ENCODE data around the gene FARP1. TPM values are rescaled to one million over a fixed set of nuclear protein-coding genes. Genes with fewer than 3 reads are reported as not detected.
A peak's percentile ranks its signal among the peaks of the same experiment; 100 is the strongest.

Gene FARP1
- total and polyA plus RNA-seq, 2 of the 13 experiments (the other 11 are each of a cell fraction or from before 2014, with no cell fraction given): 70.6 to 126 TPM

DNA sequence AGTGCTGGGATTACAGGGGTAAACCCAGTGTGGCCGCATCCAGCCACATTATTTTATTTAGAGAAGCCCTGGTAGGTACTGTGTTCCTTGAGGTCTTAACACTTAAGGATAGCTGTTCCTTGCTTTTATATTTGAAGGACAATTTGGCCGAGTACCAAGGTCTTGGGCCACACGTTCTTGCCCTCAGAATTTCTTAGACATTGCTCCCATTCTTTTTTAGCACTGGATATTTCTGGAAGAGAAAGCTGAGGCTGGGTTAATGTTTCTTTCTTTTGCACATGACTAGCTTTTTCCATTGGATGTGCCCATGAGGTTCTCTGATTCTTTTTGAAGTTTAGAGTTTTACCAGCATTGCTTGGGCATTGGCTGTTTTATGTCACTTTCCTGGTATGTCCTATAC, 39.7 kb downstream of the FARP1 start:
- H3K4me1 ChIP-seq (ENCODE audit: insufficient read depth, low read length): peaks cover 58% of the 10 kb centered on the region
- DNase-seq (ENCODE audit: low spot score) (no peak), FAIRE-seq (no peak), ATAC-seq (no peak)
- in situ Hi-C loops (cut with HindIII; ENCODE audit: extremely low pct_ligation_motif_present, low pct_unique_long_range_greater_than_20kb): no loop called here
- peaks cover 4 to 17% of the 10 kb centered on the region in 2 experiments; a peak in 3 of 5 replicates for H3K36me3 ChIP-seq (replicated peaks in 1 of 2; ENCODE audit: control insufficient read depth in 1 of 2, insufficient read depth in 2 of 2, low read length in 2 of 2)
- no peak overlapping the region for H2AFZ ChIP-seq (ENCODE audit: low read length)
- peaks cover 79% of the 10 kb centered on the region for H4K20me1 ChIP-seq (ENCODE audit: insufficient read depth, low read length)
- H3K4me3 ChIP-seq (replicated peaks in 1 of 3; ENCODE audit: insufficient read depth in 1 of 3, low read depth in 2 of 3, low read length in 3 of 3): no peak overlapping the region
- WGBS (ENCODE audit: low lambda C conversion rate): 94% methylated on average over 3 of the region's 3 CpGs
- intact Hi-C loops (cut with micrococcal nuclease; ENCODE audit: unreplicated experiment): no loop called here
- H3K27me3 ChIP-seq (ENCODE audit: control insufficient read depth in 1 of 2, insufficient read depth in 2 of 2, low read length in 2 of 2): no peaks in the 10 kb centered on the region
- ChIA-PET POLR2A (no interaction called here), CTCF (ENCODE audit: low intra/inter-chr PET ratio, low total read pairs) (no interaction called here)
- TF ChIP-seq ZNF235 (CRISPR knock-in tag; IDR thresholded peaks at IDR 0.05; ENCODE audit: borderline replicate concordance) (no peak), NONO (IDR thresholded peaks at IDR 0.05) (no peak), NONO (CRISPR knock-in tag; conservative IDR thresholded peaks at IDR 0.05) (no peak), RBM22 (optimal IDR thresholded peaks at IDR 0.05; ENCODE audit: low read length) (peak; percentile 19), ZSCAN21 (CRISPR knock-in tag; IDR thresholded peaks at IDR 0.05; ENCODE audit: borderline replicate concordance) (no peak), ZNF275 (CRISPR knock-in tag; IDR thresholded peaks at IDR 0.05; ENCODE audit: borderline replicate concordance) (no peak), ZNF225 (CRISPR knock-in tag; IDR thresholded peaks at IDR 0.05) (no peak), TAF15 (IDR thresholded peaks at IDR 0.05; ENCODE audit: low read depth, low read length, poor library complexity, severe bottlenecking) (no peak), NFIC (IDR thresholded peaks at IDR 0.05; ENCODE audit: low read length) (no peak)
- no peaks in the 10 kb centered on the region for H3K9me3 ChIP-seq (ENCODE audit: low read length)
- no peak overlapping the region for H3K9ac ChIP-seq (ENCODE audit: insufficient read depth, low read depth, low read length)
- BruUV-seq (replicated peaks): no TSS peak
- no peak overlapping the region for H3K27ac ChIP-seq (ENCODE audit: extremely low read length, insufficient read depth, low read length)
- peaks cover 97% of the 10 kb centered on the region for H3K79me2 ChIP-seq (ENCODE audit: insufficient read depth, low read length)
- no peak overlapping the region for H3K4me2 ChIP-seq (ENCODE audit: low read depth, low read length)

Measured in HepG2 (cell line).